ENCODE results near the gene PACRG. TPM values are rescaled to one million over a fixed set of nuclear protein-coding genes. Genes with fewer than 3 reads are reported as not detected.

Gene PACRG
- total and polyA plus RNA-seq, 12 donors, result 2.1 to 34.6 (median 10.0) TPM

DNA sequence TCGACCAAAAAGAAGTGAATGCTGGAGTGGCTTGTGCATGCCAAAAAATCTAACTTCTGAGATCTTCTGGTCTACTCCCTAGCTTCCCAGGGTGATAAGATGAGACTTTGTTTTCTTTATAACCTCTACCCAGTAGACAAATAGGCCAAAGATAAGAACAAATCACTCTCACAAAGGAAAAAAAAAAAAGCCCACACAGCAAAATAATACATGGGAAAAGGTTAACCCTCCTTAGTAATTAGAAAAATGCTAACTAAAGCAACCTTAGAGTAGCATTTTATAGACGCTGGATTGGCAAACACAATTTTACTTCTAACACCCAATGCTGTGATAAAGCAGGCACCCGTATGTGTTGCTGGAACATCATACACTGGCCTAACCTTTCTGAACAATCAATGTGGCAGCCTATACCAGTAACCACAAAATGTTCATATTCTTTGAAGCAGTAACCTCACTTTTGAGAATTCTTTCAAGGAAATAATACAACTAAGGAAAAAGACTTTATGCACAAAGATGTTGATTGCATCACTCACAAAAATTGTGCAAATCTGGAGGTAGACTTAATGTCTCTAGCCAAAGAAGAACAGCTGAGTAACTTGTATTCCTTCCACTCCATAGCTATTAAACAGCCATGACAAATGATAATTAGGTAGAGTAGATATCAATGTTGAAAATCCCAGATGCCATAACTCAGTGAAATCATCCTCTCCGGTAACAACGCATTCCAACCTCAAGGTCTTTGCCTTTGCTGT, 570.5 kb downstream of the PACRG start:
- no peak for DNase-seq
- no peaks in the 10 kb centered on the region for H3K9me3 ChIP-seq
- TF ChIP-seq, protein P1, sequence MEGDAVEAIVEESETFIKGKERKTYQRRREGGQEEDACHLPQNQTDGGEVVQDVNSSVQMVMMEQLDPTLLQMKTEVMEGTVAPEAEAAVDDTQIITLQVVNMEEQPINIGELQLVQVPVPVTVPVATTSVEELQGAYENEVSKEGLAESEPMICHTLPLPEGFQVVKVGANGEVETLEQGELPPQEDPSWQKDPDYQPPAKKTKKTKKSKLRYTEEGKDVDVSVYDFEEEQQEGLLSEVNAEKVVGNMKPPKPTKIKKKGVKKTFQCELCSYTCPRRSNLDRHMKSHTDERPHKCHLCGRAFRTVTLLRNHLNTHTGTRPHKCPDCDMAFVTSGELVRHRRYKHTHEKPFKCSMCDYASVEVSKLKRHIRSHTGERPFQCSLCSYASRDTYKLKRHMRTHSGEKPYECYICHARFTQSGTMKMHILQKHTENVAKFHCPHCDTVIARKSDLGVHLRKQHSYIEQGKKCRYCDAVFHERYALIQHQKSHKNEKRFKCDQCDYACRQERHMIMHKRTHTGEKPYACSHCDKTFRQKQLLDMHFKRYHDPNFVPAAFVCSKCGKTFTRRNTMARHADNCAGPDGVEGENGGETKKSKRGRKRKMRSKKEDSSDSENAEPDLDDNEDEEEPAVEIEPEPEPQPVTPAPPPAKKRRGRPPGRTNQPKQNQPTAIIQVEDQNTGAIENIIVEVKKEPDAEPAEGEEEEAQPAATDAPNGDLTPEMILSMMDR (IDR thresholded peaks at IDR 0.05), result no peak
- no peaks in the 10 kb centered on the region for H3K36me3 ChIP-seq
- peak overlapping the region in 3 of 10 donors; percentile 13 to 54 (median 37) for H3K27ac ChIP-seq
- WGBS, 2 donors, result 67 to 71% methylated on average over 5 of the region's 5 CpGs
- H3K27me3 ChIP-seq, result no peaks in the 10 kb centered on the region
- intact Hi-C loops (cut with DNase I), result loop anchor here in 2 of 10 donors (5.0 to 10.0 kb wide), 3 partner anchors 83 to 117 kb away; partner anchors contain the start of gene QKI (in 1 of the 2)
- peaks cover 0 to 41% (median 12%) of the 10 kb centered on the region in 9 donors for H3K4me1 ChIP-seq
- ATAC-seq, result no peak
- H3K4me3 ChIP-seq, result no peak overlapping the region

DNA sequence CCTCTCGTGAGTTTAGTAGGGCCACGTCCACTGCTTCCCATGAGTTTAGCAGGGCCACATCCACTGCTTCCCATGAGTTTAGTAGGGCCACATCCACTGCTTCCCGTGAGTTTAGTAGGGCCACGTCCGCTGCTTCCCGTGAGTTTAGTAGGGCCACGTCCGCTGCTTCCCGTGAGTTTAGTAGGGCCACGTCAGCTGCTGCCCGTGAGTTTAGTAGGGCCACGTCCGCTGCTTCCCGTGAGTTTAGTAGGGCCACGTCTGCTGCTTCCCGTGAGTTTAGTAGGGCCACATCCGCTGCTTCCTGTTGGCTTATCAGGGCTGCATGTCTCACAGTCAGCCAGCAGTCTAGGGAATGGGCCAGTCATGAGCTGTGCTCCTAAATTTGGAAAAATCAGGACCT, 573.1 kb downstream of the PACRG start:
- H3K4me3 ChIP-seq, result no peak overlapping the region
- H3K27me3 ChIP-seq, result no peaks in the 10 kb centered on the region
- H3K27ac ChIP-seq, result peak overlapping the region in 3 of 10 donors; percentile 69 to 79 (median 73)
- intact Hi-C loops (cut with DNase I), result no loop called here
- TF ChIP-seq, protein P1 (IDR thresholded peaks at IDR 0.05), result no peak
- ATAC-seq, result no peak
- no peak for DNase-seq
- H3K9me3 ChIP-seq, result no peaks in the 10 kb centered on the region
- H3K36me3 ChIP-seq, result no peaks in the 10 kb centered on the region
- peaks cover 0 to 38% (median 12%) of the 10 kb centered on the region in 9 donors for H3K4me1 ChIP-seq
- WGBS, 2 donors, result 77 to 94% methylated on average over 17 of the region's 17 CpGs

DNA sequence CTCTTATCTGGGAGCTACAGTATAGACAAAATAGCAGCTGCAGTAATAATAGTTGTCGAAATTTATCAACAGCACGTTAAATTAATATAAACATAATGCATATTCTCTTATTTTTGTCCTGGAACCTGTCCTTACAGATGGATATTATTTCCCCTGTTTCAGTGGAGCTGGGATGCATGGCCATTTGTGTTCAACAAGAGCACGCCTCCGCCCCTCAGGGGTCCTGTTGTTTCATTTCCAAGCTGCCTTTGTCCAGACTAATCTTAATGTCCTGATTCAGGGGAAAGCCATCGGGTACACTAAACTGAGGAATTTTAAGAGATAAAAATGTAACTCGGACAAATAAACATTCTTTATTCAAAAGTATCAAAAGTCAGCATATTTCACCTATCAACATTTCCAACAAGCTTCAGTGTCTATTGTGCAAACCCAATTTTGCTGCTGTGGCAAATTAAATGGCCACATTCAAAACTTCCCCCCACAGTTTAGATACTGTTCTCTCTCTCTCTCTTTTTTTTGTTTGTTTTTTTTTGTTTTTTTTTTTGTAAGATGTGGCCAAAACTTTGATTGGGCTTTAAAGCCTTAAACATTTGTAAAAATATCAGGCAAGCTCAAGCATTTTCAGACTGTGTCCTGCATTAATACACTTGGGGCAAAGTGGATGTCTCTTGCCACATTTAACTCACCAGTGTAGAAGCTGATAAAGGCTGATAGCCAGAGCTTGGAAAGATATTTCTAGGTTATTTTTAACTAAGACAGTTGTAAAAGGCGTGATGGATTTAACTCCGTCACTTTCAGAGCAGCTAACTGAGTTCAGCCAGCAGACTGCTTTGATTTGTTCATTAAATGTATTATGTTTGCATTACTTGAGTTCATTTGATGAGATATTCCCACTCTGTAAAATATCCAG, 574.2 kb downstream of the PACRG start:
- H3K4me3 ChIP-seq, result peak overlapping the region in 1 of 10 donors; percentile 11
- TF ChIP-seq, protein P1 (IDR thresholded peaks at IDR 0.05), result no peak
- H3K27ac ChIP-seq, result peak overlapping the region in 9 of 10 donors; percentile 18 to 79 (median 70)
- intact Hi-C loops (cut with DNase I), result no loop called here
- peak; percentile 34 to 83 (median 61) for ATAC-seq
- WGBS, 2 donors, result 33 to 40% methylated on average over 8 of the region's 8 CpGs
- no peak for DNase-seq
- no peaks in the 10 kb centered on the region for H3K27me3 ChIP-seq
- peaks cover 0 to 36% (median 12%) of the 10 kb centered on the region in 9 donors for H3K4me1 ChIP-seq
- no peaks in the 10 kb centered on the region for H3K36me3 ChIP-seq
- no peaks in the 10 kb centered on the region for H3K9me3 ChIP-seq

DNA sequence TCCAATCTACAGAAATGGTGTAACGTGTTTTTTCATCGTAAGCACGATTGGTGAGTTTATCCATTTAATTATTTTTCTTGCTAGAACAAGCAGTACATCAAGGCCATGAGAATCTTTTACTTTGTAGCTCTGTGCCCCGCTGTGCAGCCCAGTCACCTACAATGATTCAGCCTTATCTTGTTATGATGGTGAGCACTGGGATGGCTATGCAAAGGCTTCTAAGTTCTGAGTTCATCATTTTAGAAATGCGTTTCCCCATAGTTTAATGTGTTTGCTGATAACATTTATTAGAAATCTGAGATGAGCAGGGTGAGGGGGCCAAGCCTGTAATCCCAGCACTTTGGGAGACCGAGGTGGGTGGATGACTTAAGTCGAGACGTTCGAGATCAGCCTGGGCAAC, 575.0 kb downstream of the PACRG start:
- peak overlapping the region in 9 of 10 donors; percentile 18 to 79 (median 70) for H3K27ac ChIP-seq
- H3K27me3 ChIP-seq, result no peaks in the 10 kb centered on the region
- 38 to 60% methylated on average over 9 of the region's 9 CpGs for WGBS, 2 donors
- DNase-seq (no peak), ATAC-seq (peak in 2 of 8 donors; percentile 65 to 71)
- TF ChIP-seq, protein P1 (IDR thresholded peaks at IDR 0.05), result no peak
- H3K36me3 ChIP-seq, result no peaks in the 10 kb centered on the region
- H3K4me1 ChIP-seq, result peaks cover 0 to 30% (median 12%) of the 10 kb centered on the region in 9 donors
- intact Hi-C loops (cut with DNase I), result no loop called here
- H3K9me3 ChIP-seq, result no peaks in the 10 kb centered on the region
- peak overlapping the region in 1 of 10 donors; percentile 11 for H3K4me3 ChIP-seq

Measured in heart right ventricle (tissue), 16 donors.